Tibial nerve (tissue), 4 donors: ENCODE results near the gene WDR49.

Experiments used
- CTCF ChIP-seq, 5 experiments: fragments of 200-600 bp in 3 of 5; fragments of 450-650 bp in 2 of 5; sonication (generic) in 3 of 5; IDR thresholded peaks; one replicate each; pipeline ENCODE4 v1.5.1; 2016 to 2019; ENCODE audit warnings: antibody characterized with exemption in 5 of 5, mild to moderate bottlenecking in 3 of 5, moderate library complexity in 2 of 5
- EP300 ChIP-seq, 2 donors: sonication (generic); formaldehyde crosslinking; IDR thresholded peaks; one replicate each; pipeline ENCODE4 v1.6.1; 2017; ENCODE audit warnings: antibody characterized with exemption in 2 of 2, mild to moderate bottlenecking in 1 of 2
- POLR2A ChIP-seq, 2 donors: fragments of 450-650 bp; IDR thresholded peaks; one replicate each; pipeline ENCODE4 v1.6.1; 2017; ENCODE audit warnings: antibody characterized with exemption in 2 of 2, mild to moderate bottlenecking in 2 of 2, moderate library complexity in 2 of 2

DNA sequence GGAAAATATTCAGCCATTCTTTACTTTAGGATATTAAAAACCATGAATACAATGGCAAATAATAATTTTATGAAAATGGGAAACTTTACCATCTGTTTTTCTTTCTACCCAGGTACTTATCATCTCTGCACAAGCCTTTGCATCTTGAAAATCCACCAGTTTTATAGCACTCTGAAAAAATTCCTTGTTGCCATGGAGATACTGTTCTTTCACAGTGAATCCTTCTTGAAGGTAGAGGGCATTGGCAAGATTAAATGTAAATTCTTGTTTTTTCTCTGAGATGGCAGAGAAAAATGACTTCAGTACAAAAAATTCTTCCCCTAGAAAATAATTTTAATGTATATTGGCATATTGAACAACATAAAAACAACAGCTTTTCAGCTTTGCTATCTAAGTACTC lies 186.8 kb downstream of the WDR49 start:
- TF ChIP-seq POLR2A (IDR thresholded peaks at IDR 0.05) (no peak), CTCF (IDR thresholded peaks at IDR 0.05) (no peak), EP300 (IDR thresholded peaks at IDR 0.05) (no peak)
